Measurements from ENCODE around the gene GGCT. TPM values are rescaled to one million over a fixed set of nuclear protein-coding genes. Genes with fewer than 3 reads are reported as not detected.
"Not testable (repeated sequence)": the region's sequence is repeated elsewhere in the genome, so short reads cannot be mapped to it uniquely, and the experiment has no call there.

Gene GGCT, protein sequence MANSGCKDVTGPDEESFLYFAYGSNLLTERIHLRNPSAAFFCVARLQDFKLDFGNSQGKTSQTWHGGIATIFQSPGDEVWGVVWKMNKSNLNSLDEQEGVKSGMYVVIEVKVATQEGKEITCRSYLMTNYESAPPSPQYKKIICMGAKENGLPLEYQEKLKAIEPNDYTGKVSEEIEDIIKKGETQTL
- 10 to 100 TPM; 75.7 to 75.9 TPM for total RNA-seq

DNA sequence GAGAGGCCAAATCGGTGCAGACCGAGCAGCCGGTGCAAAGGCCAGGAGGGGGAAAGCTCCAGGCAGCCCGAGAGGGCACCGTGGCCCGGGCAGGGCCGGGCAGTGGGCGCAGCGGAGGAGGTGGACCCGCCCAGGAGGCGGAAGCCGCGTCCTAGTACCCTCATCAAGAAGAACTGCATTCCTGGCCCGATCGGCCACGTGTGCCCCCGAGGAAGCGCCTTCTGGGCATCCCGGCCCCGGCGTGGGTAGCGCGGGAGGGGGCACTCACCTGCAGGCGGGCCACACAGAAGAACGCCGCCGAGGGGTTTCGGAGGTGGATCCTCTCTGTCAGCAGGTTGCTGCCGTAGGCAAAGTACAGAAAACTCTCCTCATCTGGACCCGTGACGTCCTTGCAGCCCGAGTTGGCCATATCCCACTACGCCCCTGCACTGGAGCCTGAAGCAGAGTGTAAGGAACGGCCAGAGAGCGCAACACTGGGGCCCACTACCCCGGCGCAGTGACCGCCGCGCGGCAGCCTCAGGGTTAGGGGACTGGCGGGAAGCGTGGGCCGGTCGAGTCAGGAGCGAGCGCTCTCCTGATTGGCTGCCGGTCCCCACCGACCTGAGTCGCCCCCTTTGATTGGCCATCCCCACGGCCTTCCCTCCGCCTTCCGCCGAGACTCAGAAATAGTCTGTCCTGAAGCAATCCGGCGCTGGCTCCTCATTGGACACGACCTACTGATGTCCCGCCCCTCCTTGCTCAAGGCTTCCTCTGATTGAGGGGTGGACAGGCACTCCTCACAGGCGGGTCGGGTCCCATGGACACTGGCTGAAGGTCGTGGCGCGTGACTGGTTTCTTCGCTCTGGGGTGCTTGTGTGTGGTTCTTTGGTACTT, at the start of gene GGCT:
GGCT (minus strand) TSS at position 529 of the 873 bp plus-strand sequence; CDS start at position 409, 120 bp downstream.
- ChIA-PET POLR2A (interaction anchor here (0.8 kb wide), 2 partner anchors 17 to 40 kb away, joined by 3 read pairs; no protein-coding TSS in a partner anchor), CTCF (no interaction called here)

DNA sequence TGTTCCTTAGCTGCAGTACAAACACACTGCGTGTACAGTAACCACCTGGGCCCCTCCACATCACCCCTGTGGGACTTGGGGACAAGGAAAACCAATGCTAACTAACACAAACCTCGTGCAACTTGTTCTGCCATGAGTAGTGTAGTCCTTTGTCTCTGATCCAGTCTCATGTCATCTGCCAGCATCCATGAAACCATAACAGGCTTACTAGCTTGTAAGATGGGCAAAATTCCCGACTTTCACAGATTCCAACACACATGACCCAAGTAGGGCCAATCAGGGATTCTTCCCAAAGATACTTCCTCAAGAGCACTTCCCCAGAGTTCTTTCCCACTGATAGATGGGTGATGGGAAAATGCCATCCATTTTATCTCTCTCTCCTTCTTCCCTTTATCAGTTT, 48.9 kb upstream of the GGCT start:
- POLR2A ChIA-PET: no interaction called here

GRCh38 chr7:30553141-30553540, 48.5 kb upstream of the GGCT start:
- ChIA-PET CTCF (interaction anchor here (6.3 kb wide), 1 partner anchor 11 kb away, joined by 34 read pairs; no protein-coding TSS in a partner anchor), POLR2A (no interaction called here)

More for the DNA sequence above, 48.9 kb upstream of the GGCT start:
- CTCF ChIA-PET: interaction anchor here (6.3 kb wide), 1 partner anchor 10 kb away, joined by 34 read pairs; no protein-coding TSS in a partner anchor

GRCh38 chr7:30552330-30552729, 47.7 kb upstream of the GGCT start:
- POLR2A ChIA-PET: no interaction called here
- CTCF ChIA-PET: interaction anchor here (6.3 kb wide), 1 partner anchor 12 kb away, joined by 34 read pairs; no protein-coding TSS in a partner anchor

GRCh38 chr7:30549931-30550493, 45.4 kb upstream of the GGCT start:
- ChIA-PET POLR2A (no interaction called here), CTCF (interaction anchor here (0.8 to 6.3 kb wide), 4 partner anchors 11 to 190 kb away, joined by 3 to 34 read pairs (median 4); no protein-coding TSS in a partner anchor)

- ChIA-PET POLR2A (no interaction called here), CTCF (interaction anchor here (0.7 to 6.3 kb wide), 4 partner anchors 10 to 146 kb away, joined by 3 to 34 read pairs (median 4); no protein-coding TSS in a partner anchor)
Observed at GRCh38 chr7:30548845-30549244, 44.2 kb upstream of the GGCT start.

DNA sequence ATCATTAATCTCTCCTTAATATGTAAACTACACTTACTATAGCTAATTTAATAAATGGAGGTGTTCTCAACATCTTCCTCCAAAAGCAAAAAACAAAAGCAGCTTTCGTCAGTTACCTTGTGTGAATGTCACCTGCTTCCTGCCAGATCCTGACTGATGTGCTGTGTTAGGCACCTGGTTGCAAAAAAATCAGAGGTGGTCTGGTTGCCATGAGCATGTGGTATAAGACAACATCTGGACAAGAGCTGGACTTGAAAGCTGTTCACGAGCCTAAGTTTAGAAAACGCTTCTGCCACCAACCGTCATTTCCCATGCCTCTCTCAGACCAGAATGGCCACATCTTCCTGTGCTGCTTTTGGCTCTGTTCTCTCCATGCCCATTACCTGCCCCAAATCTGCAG, 42.0 kb upstream of the GGCT start:
- CTCF ChIA-PET: interaction anchor here (1.2 to 2.6 kb wide), 5 partner anchors 13 to 195 kb away, joined by 3 to 6 read pairs (median 4); no protein-coding TSS in a partner anchor
- POLR2A ChIA-PET: no interaction called here

GRCh38 chr7:30545791-30546555, 41.3 kb upstream of the GGCT start:
- CTCF ChIA-PET: interaction anchor here (1.2 to 2.6 kb wide), 5 partner anchors 12 to 196 kb away, joined by 3 to 6 read pairs (median 4); no protein-coding TSS in a partner anchor
- POLR2A ChIA-PET: no interaction called here

GRCh38 chr7:30543813-30544525, 39.3 kb upstream of the GGCT start:
- CTCF ChIA-PET: interaction anchor here (1.5 kb wide), 1 partner anchor 20 kb away, joined by 5 read pairs; no protein-coding TSS in a partner anchor
- POLR2A ChIA-PET: no interaction called here

- CTCF ChIA-PET: interaction anchor here (1.5 kb wide), 1 partner anchor 21 kb away, joined by 5 read pairs; no protein-coding TSS in a partner anchor
- POLR2A ChIA-PET: not testable (repeated sequence)
Observed at GRCh38 chr7:30543115-30543514, 38.5 kb upstream of the GGCT start.

DNA sequence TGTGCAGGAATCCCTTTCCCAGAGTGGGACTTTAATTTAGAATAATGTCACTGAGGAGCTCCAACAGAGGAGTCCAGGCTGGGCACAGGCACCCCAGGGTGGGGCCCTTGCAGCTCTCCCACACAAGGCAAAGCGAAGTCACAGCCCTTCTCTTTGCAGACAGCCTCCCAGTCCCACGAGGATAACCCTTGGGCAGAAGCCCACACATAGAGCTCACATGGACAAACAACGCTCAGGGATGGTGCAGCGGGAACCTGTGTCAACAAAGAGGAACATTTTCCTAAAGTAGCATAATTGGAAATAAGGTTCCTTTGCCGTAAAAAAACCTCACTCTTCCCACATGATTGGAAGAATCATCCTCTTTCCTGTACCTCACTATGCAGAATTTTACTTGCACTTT, 29.3 kb upstream of the GGCT start:
- ChIA-PET POLR2A (no interaction called here), CTCF (interaction anchor here (0.5 to 1.3 kb wide), 2 partner anchors 12 to 201 kb away, joined by 3 to 6 read pairs; no protein-coding TSS in a partner anchor)

DNA sequence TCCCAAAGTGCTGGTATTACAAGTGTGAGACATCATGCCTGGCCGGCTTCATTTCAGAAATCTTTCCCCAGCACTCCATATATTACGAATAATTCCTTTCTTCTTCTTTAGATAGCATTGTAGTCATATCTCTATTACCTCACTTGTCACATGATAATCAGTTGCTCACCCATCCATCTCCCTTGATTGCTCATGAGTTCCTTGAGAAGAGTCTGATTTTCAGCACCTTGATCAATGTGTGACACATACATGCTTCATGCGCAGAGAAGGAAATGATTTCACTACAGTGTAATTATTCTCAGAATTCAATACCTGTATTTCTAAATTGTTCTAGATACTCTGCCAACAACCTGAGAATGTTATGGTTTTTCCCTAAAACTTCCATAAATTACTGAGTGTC, 26.7 kb upstream of the GGCT start:
- ChIA-PET POLR2A (no interaction called here), CTCF (no interaction called here)

DNA sequence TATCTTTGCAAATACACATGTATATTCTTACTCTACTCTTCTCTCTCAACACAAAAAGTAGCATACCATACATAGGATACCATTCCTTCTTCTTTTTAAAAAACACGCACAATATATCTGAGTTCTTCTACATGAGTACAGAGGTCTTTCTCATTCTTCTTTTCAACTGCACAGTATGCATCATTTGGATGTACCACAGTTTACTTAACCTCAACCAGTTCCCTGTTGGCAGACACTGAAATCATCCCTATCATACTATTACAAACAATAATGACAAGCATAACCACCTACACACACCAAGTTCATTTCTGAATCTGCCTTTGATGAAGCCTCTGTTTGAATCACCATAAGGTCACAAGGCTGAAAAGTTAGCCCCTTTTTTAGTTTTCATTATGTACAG, 25.7 kb upstream of the GGCT start:
- ChIA-PET CTCF (no interaction called here), POLR2A (no interaction called here)

GRCh38 chr7:30528779-30529178, 24.1 kb upstream of the GGCT start:
- ChIA-PET CTCF (no interaction called here), POLR2A (no interaction called here)

- CTCF ChIA-PET: interaction anchor here (0.7 kb wide), 1 partner anchor 24 kb away, joined by 8 read pairs; no protein-coding TSS in a partner anchor
- POLR2A ChIA-PET: not testable (repeated sequence)
Observed at GRCh38 chr7:30527297-30527696, 22.7 kb upstream of the GGCT start.

DNA sequence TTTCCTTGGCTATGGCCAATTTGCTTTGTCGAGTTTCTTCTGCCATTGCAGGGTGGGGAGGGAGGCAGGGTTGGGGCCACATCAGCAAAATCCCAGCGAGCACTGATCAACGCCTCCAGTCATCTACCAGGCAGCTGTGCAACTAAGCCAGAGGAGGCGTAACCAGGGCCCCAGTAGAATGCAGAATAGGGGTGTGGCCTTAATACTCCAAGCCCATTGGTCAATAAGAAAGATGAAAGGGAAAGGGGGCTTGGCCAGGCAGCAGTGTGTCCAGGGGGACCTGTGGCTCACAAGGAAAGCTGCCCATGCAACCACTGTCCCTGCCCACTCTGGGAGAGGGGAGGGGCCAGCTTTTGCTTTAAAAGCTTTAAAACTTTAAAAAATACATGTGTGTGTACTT, 21.5 kb upstream of the GGCT start:
- ChIA-PET CTCF (no interaction called here), POLR2A (no interaction called here)

DNA sequence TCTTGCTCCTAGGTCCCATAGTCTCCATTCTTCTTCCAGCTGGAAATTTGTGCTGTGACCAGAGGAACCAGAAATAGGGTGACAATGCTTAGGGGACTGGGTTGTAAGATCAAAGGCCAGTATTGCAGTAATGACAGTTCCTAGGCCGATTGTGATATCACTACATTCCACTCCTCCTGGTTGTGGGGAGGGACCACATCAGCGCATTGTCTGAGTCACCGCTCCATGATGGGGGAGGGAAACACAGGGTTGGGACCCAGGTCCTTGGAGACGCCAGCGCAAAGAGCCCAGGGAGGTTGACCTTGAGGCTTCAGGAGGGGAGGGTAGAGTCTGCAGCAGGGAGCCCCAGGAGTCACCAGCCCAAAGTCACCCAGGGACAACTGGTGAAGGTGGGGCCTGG, 20.8 kb upstream of the GGCT start:
- POLR2A ChIA-PET: no interaction called here
- CTCF ChIA-PET: no interaction called here

GRCh38 chr7:30524545-30524944, 19.9 kb upstream of the GGCT start:
- ChIA-PET POLR2A (no interaction called here), CTCF (no interaction called here)

- ChIA-PET CTCF (no interaction called here), POLR2A (no interaction called here)
Observed at GRCh38 chr7:30523466-30523865, 18.8 kb upstream of the GGCT start.

Measured in activated CD8-positive, alpha-beta memory T cell treated with anti-CD3 and anti-CD28 coated beads for 36 hours (primary cell).